Measurements from ENCODE around the gene ASB1. TPM values are rescaled to one million over a fixed set of nuclear protein-coding genes. Genes with fewer than 3 reads are reported as not detected.

The ASB1 gene
- total and polyA plus RNA-seq, 2 of the 13 experiments (the other 11 are each of a cell fraction or from before 2014, with no cell fraction given): 48.6 to 49.2 TPM

DNA sequence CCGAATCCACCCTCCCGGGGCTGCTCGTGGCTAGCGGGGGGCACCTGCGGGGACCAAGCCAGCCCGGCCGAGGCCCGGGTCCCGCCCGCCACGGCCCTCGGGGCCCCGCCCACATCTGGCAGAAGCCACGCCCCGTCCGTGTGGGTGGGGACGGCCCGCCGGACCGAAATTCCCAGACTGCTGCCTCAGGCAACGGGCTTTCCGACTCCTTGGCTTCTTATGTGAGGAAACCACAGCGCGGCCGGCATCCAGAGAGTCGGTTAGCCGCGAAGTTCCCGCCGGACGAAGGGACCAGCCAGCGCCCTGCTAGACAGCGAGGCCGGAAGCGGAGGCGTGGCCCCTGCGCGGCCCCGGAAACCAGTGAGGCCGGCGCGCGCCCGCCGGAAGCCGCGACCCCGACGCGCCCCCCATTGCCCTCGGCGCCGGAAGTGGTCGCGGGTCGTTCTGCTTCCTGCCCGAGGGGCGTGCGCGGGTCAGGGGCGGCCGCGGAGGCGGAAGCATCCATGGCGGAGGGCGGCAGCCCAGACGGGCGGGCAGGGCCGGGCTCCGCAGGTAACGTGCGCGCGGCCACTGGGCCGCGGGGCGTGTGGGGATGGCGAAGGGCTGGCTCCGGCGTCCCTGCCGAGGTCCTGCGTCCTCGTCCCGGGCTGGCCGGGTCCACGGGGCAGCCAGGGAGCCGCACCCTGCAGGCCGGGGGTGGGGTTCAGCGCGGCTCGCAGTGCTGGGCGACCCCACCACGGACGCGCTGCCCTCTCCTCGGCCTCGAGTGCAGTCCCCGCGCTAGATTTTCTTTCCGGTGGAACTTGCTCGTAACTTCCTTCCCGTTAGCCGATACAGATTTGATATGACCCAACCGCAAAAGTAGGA is at the start of gene ASB1 (continued):
- TF ChIP-seq, protein P1, sequence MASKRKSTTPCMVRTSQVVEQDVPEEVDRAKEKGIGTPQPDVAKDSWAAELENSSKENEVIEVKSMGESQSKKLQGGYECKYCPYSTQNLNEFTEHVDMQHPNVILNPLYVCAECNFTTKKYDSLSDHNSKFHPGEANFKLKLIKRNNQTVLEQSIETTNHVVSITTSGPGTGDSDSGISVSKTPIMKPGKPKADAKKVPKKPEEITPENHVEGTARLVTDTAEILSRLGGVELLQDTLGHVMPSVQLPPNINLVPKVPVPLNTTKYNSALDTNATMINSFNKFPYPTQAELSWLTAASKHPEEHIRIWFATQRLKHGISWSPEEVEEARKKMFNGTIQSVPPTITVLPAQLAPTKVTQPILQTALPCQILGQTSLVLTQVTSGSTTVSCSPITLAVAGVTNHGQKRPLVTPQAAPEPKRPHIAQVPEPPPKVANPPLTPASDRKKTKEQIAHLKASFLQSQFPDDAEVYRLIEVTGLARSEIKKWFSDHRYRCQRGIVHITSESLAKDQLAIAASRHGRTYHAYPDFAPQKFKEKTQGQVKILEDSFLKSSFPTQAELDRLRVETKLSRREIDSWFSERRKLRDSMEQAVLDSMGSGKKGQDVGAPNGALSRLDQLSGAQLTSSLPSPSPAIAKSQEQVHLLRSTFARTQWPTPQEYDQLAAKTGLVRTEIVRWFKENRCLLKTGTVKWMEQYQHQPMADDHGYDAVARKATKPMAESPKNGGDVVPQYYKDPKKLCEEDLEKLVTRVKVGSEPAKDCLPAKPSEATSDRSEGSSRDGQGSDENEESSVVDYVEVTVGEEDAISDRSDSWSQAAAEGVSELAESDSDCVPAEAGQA (IDR thresholded peaks at IDR 0.05; ENCODE audit: low read depth): peak; percentile 64; the same call in 1 of the 2 replicates
- TF ChIP-seq, protein P1 (CRISPR knock-in tag; IDR thresholded peaks at IDR 0.05; ENCODE audit: borderline replicate concordance): 0 out of 2 replicates have a peak, but pooled peaks have one; percentile 38
- TF ChIP-seq NR3C1 (CRISPR knock-in tag; IDR thresholded peaks at IDR 0.05) (no peak), NFATC3 (CRISPR knock-in tag; IDR thresholded peaks at IDR 0.05) (0 out of 2 replicates have a peak, but pooled peaks have one; percentile 31), ZNF431 (CRISPR knock-in tag; IDR thresholded peaks at IDR 0.05; ENCODE audit: borderline replicate concordance, low read depth) (peak; percentile 40; the same call in 1 of the 2 replicates), TOPORS (CRISPR knock-in tag; IDR thresholded peaks at IDR 0.05) (peak; percentile 86), PPARG (CRISPR knock-in tag; conservative IDR thresholded peaks at IDR 0.05) (0 out of 2 replicates have a peak, but pooled peaks have one; percentile 26), MTA3 (CRISPR knock-in tag; IDR thresholded peaks at IDR 0.05) (no peak), ZNF225 (CRISPR knock-in tag; IDR thresholded peaks at IDR 0.05) (peak; percentile 16; the same call in 1 of the 2 replicates), ZSCAN31 (CRISPR knock-in tag; IDR thresholded peaks at IDR 0.05; ENCODE audit: low read depth) (peak; percentile 76), KLF13 (CRISPR knock-in tag; IDR thresholded peaks at IDR 0.05) (no peak; the same call in 1 of the 2 replicates)
- TF ChIP-seq, protein P2, sequence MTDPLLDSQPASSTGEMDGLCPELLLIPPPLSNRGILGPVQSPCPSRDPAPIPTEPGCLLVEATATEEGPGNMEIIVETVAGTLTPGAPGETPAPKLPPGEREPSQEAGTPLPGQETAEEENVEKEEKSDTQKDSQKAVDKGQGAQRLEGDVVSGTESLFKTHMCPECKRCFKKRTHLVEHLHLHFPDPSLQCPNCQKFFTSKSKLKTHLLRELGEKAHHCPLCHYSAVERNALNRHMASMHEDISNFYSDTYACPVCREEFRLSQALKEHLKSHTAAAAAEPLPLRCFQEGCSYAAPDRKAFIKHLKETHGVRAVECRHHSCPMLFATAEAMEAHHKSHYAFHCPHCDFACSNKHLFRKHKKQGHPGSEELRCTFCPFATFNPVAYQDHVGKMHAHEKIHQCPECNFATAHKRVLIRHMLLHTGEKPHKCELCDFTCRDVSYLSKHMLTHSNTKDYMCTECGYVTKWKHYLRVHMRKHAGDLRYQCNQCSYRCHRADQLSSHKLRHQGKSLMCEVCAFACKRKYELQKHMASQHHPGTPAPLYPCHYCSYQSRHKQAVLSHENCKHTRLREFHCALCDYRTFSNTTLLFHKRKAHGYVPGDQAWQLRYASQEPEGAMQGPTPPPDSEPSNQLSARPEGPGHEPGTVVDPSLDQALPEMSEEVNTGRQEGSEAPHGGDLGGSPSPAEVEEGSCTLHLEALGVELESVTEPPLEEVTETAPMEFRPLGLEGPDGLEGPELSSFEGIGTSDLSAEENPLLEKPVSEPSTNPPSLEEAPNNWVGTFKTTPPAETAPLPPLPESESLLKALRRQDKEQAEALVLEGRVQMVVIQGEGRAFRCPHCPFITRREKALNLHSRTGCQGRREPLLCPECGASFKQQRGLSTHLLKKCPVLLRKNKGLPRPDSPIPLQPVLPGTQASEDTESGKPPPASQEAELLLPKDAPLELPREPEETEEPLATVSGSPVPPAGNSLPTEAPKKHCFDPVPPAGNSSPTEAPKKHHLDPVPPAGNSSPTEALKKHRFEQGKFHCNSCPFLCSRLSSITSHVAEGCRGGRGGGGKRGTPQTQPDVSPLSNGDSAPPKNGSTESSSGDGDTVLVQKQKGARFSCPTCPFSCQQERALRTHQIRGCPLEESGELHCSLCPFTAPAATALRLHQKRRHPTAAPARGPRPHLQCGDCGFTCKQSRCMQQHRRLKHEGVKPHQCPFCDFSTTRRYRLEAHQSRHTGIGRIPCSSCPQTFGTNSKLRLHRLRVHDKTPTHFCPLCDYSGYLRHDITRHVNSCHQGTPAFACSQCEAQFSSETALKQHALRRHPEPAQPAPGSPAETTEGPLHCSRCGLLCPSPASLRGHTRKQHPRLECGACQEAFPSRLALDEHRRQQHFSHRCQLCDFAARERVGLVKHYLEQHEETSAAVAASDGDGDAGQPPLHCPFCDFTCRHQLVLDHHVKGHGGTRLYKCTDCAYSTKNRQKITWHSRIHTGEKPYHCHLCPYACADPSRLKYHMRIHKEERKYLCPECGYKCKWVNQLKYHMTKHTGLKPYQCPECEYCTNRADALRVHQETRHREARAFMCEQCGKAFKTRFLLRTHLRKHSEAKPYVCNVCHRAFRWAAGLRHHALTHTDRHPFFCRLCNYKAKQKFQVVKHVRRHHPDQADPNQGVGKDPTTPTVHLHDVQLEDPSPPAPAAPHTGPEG (CRISPR knock-in tag; IDR thresholded peaks at IDR 0.05): peak; percentile 31; the same call in 1 of the 2 replicates
- TF ChIP-seq, protein P3, sequence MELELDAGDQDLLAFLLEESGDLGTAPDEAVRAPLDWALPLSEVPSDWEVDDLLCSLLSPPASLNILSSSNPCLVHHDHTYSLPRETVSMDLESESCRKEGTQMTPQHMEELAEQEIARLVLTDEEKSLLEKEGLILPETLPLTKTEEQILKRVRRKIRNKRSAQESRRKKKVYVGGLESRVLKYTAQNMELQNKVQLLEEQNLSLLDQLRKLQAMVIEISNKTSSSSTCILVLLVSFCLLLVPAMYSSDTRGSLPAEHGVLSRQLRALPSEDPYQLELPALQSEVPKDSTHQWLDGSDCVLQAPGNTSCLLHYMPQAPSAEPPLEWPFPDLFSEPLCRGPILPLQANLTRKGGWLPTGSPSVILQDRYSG (CRISPR knock-in tag; IDR thresholded peaks at IDR 0.05): peak; percentile 56; the same call in 1 of the 2 replicates
- TF ChIP-seq, protein P4, sequence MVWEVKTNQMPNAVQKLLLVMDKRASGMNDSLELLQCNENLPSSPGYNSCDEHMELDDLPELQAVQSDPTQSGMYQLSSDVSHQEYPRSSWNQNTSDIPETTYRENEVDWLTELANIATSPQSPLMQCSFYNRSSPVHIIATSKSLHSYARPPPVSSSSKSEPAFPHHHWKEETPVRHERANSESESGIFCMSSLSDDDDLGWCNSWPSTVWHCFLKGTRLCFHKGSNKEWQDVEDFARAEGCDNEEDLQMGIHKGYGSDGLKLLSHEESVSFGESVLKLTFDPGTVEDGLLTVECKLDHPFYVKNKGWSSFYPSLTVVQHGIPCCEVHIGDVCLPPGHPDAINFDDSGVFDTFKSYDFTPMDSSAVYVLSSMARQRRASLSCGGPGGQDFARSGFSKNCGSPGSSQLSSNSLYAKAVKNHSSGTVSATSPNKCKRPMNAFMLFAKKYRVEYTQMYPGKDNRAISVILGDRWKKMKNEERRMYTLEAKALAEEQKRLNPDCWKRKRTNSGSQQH (CRISPR knock-in tag; IDR thresholded peaks at IDR 0.05; ENCODE audit: low read depth): peak; percentile 51; the same call in 1 of the 2 replicates

Data from HepG2 (cell line).